GM12874 (cell line): ENCODE data around the gene TLR6.

Experiments
- CTCF ChIP-seq: IDR thresholded peaks from 2 replicates; pipeline ENCODE4 v1.5.1; 2011; ENCODE audit warnings: low read depth, mild to moderate bottlenecking, control low read depth, low read length, moderate library complexity; ENCODE audit not compliant: insufficient read depth

The TLR6 gene

DNA sequence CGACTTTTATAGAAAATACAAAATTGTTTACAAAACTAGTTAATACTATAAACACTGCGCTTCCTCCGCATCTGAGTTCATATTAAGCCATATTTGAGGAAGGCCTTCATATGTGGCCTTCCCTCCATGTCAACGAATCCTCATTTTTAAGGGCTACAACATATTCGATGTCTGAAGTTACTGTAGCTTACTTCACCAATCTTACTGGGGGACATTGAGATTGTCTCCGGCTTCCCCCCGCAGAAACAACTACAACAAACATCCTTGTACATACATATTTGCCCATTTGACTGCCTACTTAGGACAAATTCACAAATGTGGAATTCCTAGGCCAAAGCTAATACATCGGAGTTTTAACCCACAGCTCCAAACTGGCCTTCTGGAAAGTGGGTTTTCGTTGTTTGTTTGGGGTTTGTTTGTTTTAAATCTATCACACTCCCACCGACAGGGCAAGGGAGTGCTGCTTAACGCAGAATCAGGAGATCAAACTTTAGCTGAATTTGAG is 10.4 kb upstream of the TLR6 start:
- TF ChIP-seq CTCF: no peak

DNA sequence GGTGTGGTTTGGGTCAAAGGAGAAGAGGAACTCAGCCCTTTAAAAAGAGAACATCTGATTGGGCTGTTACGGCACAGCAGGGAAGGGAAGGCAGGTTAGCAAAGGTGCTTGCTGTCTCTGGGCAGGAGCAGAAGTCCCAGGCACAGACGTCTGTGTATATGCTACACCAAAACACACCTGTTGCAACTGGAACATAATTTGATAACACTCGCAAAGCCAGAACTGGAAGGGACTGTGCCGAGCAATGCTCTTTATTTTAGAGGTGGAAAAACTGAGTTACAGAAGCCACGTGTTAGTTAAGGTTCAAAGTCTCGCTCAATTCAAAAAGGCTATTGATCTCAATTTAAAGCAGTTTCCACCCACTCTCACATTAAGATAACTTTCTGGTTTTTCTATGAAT is 8.8 kb upstream of the TLR6 start:
- TF ChIP-seq CTCF: no peak

GRCh38 chr4:38861791-38862190 is 5.2 kb upstream of the TLR6 start:
- TF ChIP-seq CTCF: no peak

GRCh38 chr4:38860788-38861424 is 4.3 kb upstream of the TLR6 start:
- peak; percentile 86 for TF ChIP-seq CTCF

DNA sequence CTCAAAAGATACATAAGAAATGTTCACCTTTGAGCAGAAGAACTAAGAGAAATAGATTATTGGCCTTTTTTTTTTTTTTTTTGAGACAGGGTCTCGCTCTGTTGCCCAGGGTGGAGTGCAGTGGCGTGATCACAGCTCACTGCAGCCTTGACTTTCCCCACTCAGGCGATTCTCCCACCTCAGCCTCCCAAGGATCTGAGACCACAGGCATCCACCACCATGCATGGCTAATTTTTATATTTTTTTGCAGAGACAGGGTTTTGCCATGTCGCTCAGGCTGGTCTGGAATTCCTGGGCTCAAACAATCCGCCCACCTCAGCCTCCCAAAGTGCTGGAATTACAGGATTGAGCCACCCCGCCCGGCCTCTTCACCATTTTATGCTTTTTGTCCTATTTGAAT is 2.9 kb upstream of the TLR6 start:
- TF ChIP-seq CTCF: no peak

DNA sequence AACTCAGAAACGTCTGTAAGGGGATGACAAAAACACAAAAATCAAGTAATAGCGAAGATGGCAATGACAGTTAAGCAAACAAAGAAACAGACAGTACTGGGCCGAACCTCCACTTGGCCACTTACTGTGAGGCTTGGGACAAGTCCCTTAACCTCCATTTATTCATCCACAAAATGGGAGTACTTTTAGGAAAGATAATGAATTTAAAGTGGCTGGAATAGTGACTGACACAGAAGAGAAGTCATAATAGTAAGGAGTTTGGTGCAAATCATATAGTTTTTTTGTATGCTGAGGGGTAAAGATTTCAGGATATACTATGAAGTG is 1.4 kb upstream of the TLR6 start:
- no peak for TF ChIP-seq CTCF

GRCh38 chr4:38857354-38858096 is 908 bp upstream of the TLR6 start:
- no peak for TF ChIP-seq CTCF
